Astrocyte (in vitro differentiated cells and primary cell): ENCODE measurements around the gene RPP38. TPM values are rescaled to one million over a fixed set of nuclear protein-coding genes. Genes with fewer than 3 reads are reported as not detected.

ENCODE experiments used
- DNase-seq: peaks from one replicate; pipeline ENCODE4 v3.0.0-alpha.2; 2010; ENCODE audit warnings: low read depth
- FAIRE-seq: peaks from 2 replicates; lab custom pipeline; 2011; peaks lifted over from hg19 to GRCh38; lab: Jason Lieb, UNC
- H2AFZ ChIP-seq: 2 replicates; pipeline ENCODE4 v1.6.0; 2012; ENCODE audit warnings: low read depth, low read length, inconsistent platforms
- H3K27ac ChIP-seq: 2 replicates; pipeline ENCODE4 v1.5.1; 2011; ENCODE audit warnings: low read depth, low read length, inconsistent platforms
- H3K27me3 ChIP-seq: 2 replicates; pipeline ENCODE4 v1.6.0; 2011; ENCODE audit warnings: low read length, inconsistent platforms; ENCODE audit not compliant: insufficient read depth
- H3K36me3 ChIP-seq: 2 replicates; pipeline ENCODE4 v1.5.1; 2011; ENCODE audit warnings: low read length, inconsistent platforms; ENCODE audit not compliant: insufficient read depth
- H3K4me1 ChIP-seq: 2 replicates; pipeline ENCODE4 v1.5.1; 2011; ENCODE audit warnings: low read length, inconsistent platforms; ENCODE audit not compliant: insufficient read depth
- H3K4me2 ChIP-seq: 2 replicates; pipeline ENCODE4 v1.6.0; 2012; ENCODE audit warnings: low read length, inconsistent platforms
- H3K4me3 ChIP-seq: 2 replicates; pipeline ENCODE4 v1.5.1; 2011; ENCODE audit warnings: low read depth, mild to moderate bottlenecking, low read length, inconsistent platforms; ENCODE audit not compliant: insufficient read depth
- H3K79me2 ChIP-seq: 2 replicates; pipeline ENCODE4 v1.6.0; 2012; ENCODE audit warnings: mild to moderate bottlenecking, low read length, inconsistent platforms; ENCODE audit not compliant: insufficient read depth
- H3K9ac ChIP-seq: 2 replicates; pipeline ENCODE4 v1.6.0; 2012; ENCODE audit warnings: mild to moderate bottlenecking, low read length, inconsistent platforms
- H3K9me3 ChIP-seq: 2 replicates; pipeline ENCODE4 v1.5.1; 2012; ENCODE audit warnings: low read depth, mild to moderate bottlenecking, low read length, inconsistent platforms; ENCODE audit not compliant: insufficient read depth
- H4K20me1 ChIP-seq: 2 replicates; pipeline ENCODE4 v1.6.0; 2012; ENCODE audit warnings: low read length, inconsistent platforms; ENCODE audit not compliant: insufficient read depth
- H3K27ac Mint-ChIP-seq: one replicate; pipeline ENCODE4 v1.8.0; 2021; ENCODE audit warnings: mild to moderate bottlenecking, mixed read lengths; ENCODE audit not compliant: unreplicated experiment
- H3K27me3 Mint-ChIP-seq: one replicate; pipeline ENCODE4 v1.8.0; 2021; ENCODE audit warnings: low read depth, mixed read lengths; ENCODE audit not compliant: unreplicated experiment
- H3K36me3 Mint-ChIP-seq: one replicate; pipeline ENCODE4 v1.8.0; 2021; ENCODE audit warnings: low read depth, mixed read lengths; ENCODE audit not compliant: unreplicated experiment
- H3K4me1 Mint-ChIP-seq: one replicate; pipeline ENCODE4 v1.8.0; 2021; ENCODE audit warnings: low read depth, mixed read lengths; ENCODE audit not compliant: unreplicated experiment
- H3K4me3 Mint-ChIP-seq: one replicate; pipeline ENCODE4 v1.8.0; 2021; ENCODE audit warnings: mild to moderate bottlenecking, moderate library complexity, mixed read lengths; ENCODE audit not compliant: unreplicated experiment
- H3K9me3 Mint-ChIP-seq: one replicate; pipeline ENCODE4 v1.8.0; 2021; ENCODE audit warnings: mild to moderate bottlenecking, mixed read lengths; ENCODE audit not compliant: unreplicated experiment
- EZH2 ChIP-seq: IDR thresholded peaks from 2 replicates; pipeline ENCODE4 v1.6.1; 2012; ENCODE audit warnings: mild to moderate bottlenecking, low read length, inconsistent platforms; ENCODE audit not compliant: insufficient read depth
- total RNA-seq: library from RNA; stranded (reverse); gene quantifications from 2 replicates; pipeline ENCODE4 v1.2.1, GENCODE V29; 2021
- TF ChIP-seq, protein P1 (sequence below): IDR thresholded peaks from 2 replicates; pipeline ENCODE4 v1.5.1; 2011; ENCODE audit warnings: low read depth, mild to moderate bottlenecking, inconsistent platforms, low read length, moderate library complexity; ENCODE audit not compliant: insufficient read depth

The RPP38 gene
- total RNA-seq, 1 donor from 2014 or later = 17.6 TPM

DNA sequence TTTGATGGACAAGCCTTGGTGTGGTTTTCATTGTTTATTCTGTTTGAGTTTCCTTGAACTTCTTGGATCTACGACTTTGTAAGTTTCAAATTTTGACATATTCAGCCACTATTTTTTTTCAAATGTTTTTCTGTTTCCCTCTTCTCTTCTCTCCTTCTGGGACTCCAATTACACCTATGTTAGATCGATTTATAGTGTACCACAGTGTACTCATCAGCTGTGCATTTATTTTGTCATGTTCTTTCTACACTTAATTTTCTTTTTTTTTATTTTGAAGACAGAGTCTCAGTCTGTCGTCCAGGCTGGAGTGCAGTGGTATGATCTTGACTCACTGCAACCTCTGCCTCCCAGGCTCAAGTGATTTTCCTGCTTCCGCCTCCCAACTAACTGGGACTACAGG lies 37.2 kb upstream of the RPP38 start:
- Histone ChIP-seq H3K27me3 (no peaks in the 10 kb centered on the region), H3K9ac (no peak overlapping the region), H2AFZ (no peak overlapping the region), H4K20me1 (no peaks in the 10 kb centered on the region), H3K36me3 (no peaks in the 10 kb centered on the region), H3K9me3 (no peaks in the 10 kb centered on the region), H3K4me2 (no peak overlapping the region), H3K79me2 (no peaks in the 10 kb centered on the region), H3K27ac (no peak overlapping the region), H3K4me1 (no peaks in the 10 kb centered on the region), H3K4me3 (no peak overlapping the region)
- FAIRE-seq (no peak), DNase-seq (no peak)
- H3K36me3 Mint-ChIP-seq = peaks cover 5% of the 10 kb centered on the region
- no peak overlapping the region for H3K27ac Mint-ChIP-seq
- TF ChIP-seq, protein P1, sequence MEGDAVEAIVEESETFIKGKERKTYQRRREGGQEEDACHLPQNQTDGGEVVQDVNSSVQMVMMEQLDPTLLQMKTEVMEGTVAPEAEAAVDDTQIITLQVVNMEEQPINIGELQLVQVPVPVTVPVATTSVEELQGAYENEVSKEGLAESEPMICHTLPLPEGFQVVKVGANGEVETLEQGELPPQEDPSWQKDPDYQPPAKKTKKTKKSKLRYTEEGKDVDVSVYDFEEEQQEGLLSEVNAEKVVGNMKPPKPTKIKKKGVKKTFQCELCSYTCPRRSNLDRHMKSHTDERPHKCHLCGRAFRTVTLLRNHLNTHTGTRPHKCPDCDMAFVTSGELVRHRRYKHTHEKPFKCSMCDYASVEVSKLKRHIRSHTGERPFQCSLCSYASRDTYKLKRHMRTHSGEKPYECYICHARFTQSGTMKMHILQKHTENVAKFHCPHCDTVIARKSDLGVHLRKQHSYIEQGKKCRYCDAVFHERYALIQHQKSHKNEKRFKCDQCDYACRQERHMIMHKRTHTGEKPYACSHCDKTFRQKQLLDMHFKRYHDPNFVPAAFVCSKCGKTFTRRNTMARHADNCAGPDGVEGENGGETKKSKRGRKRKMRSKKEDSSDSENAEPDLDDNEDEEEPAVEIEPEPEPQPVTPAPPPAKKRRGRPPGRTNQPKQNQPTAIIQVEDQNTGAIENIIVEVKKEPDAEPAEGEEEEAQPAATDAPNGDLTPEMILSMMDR = no peak
- TF ChIP-seq EZH2 = no peak
- no peaks in the 10 kb centered on the region for H3K4me1 Mint-ChIP-seq
- peaks cover 6% of the 10 kb centered on the region for H3K9me3 Mint-ChIP-seq
- no peak overlapping the region for H3K4me3 Mint-ChIP-seq
- peaks cover 2% of the 10 kb centered on the region for H3K27me3 Mint-ChIP-seq

DNA sequence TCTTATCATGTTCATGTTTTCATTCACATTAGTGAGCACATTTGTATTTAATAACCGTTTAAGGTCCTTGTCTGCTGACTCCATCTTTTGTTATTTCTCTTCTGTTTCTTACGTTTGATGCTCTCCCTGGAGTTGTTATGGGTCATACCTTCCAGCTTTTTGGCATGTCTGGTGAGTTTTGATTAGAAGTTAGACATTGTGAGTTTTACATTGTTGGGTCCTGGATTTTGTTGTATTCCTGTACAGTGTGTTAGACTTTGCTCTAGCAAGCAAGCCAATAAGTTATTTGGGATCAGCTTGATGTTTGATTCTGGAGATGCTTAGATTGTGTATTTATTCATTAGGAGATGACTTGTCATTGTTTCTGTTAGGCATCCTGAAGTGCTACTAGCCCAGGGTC lies 36.5 kb upstream of the RPP38 start:
- H3K27ac Mint-ChIP-seq = no peak overlapping the region
- H3K27me3 ChIP-seq = no peaks in the 10 kb centered on the region
- no peak overlapping the region for H3K4me3 ChIP-seq
- FAIRE-seq = no peak
- no peaks in the 10 kb centered on the region for H3K79me2 ChIP-seq
- no peak for TF ChIP-seq EZH2
- TF ChIP-seq, protein P1 = no peak
- no peaks in the 10 kb centered on the region for H3K36me3 ChIP-seq
- H3K9ac ChIP-seq = no peak overlapping the region
- DNase-seq = no peak
- H3K9me3 Mint-ChIP-seq = peaks cover 12% of the 10 kb centered on the region
- no peaks in the 10 kb centered on the region for H3K9me3 ChIP-seq
- H3K4me3 Mint-ChIP-seq = no peak overlapping the region
- H3K27ac ChIP-seq = no peak overlapping the region
- peaks cover 2% of the 10 kb centered on the region for H3K27me3 Mint-ChIP-seq
- no peaks in the 10 kb centered on the region for H3K4me1 Mint-ChIP-seq
- no peaks in the 10 kb centered on the region for H4K20me1 ChIP-seq
- H3K4me1 ChIP-seq = no peaks in the 10 kb centered on the region
- H3K4me2 ChIP-seq = no peak overlapping the region
- peaks cover 5% of the 10 kb centered on the region for H3K36me3 Mint-ChIP-seq
- H2AFZ ChIP-seq = no peak overlapping the region

DNA sequence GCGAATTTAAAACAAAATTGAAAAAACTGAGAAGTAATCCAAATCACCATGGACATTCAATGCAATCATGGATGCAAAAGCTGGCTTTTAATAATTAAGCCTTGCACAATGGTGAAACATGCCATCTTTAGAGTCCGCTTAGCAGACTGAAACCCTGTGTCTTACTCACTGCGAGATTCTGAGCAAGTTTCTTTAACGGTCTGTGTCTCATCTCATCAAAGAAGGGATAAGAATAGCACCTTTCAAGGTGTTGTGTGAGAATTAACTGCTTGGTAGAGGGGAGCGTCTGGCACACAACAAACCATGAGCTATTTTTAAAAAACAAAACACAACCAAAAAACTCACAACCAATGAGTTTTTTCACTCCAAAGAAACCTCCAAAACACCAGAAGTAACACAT lies 30.0 kb upstream of the RPP38 start:
- Histone ChIP-seq H2AFZ (no peak overlapping the region), H3K9me3 (peaks cover 4% of the 10 kb centered on the region), H3K79me2 (no peaks in the 10 kb centered on the region), H3K4me2 (no peak overlapping the region), H3K4me1 (no peaks in the 10 kb centered on the region), H3K27ac (no peak overlapping the region), H3K36me3 (no peaks in the 10 kb centered on the region), H3K4me3 (no peak overlapping the region), H3K9ac (no peak overlapping the region), H4K20me1 (no peaks in the 10 kb centered on the region), H3K27me3 (no peaks in the 10 kb centered on the region)
- H3K4me1 Mint-ChIP-seq = no peaks in the 10 kb centered on the region
- FAIRE-seq (no peak), DNase-seq (no peak)
- peaks cover 3% of the 10 kb centered on the region for H3K36me3 Mint-ChIP-seq
- peaks cover 10% of the 10 kb centered on the region for H3K9me3 Mint-ChIP-seq
- H3K27me3 Mint-ChIP-seq = no peaks in the 10 kb centered on the region
- H3K27ac Mint-ChIP-seq = no peak overlapping the region
- H3K4me3 Mint-ChIP-seq = no peak overlapping the region
- TF ChIP-seq, protein P1 = no peak
- no peak for TF ChIP-seq EZH2
